HFFc6 (cell line): ENCODE data around the gene PCGF2. TPM values are rescaled to one million over a fixed set of nuclear protein-coding genes. Genes with fewer than 3 reads are reported as not detected.
A peak's percentile ranks its signal among the peaks of the same experiment; 100 is the strongest.

ENCODE experiments used
- DNase-seq: peaks from one replicate; pipeline ENCODE4 v3.0.0-alpha.2; 2018
- H3K27ac Mint-ChIP-seq: 2 replicates; pipeline ENCODE4 v1.8.0; 2020; ENCODE audit warnings: mild to moderate bottlenecking, mixed read lengths
- H3K27me3 Mint-ChIP-seq: 2 replicates; pipeline ENCODE4 v1.8.0; 2021; ENCODE audit warnings: mild to moderate bottlenecking, moderate library complexity, mixed read lengths; ENCODE audit not compliant: insufficient read depth
- H3K36me3 Mint-ChIP-seq: 2 replicates; pipeline ENCODE4 v1.8.0; 2021; ENCODE audit warnings: low read depth, mixed read lengths
- H3K4me1 Mint-ChIP-seq: 2 replicates; pipeline ENCODE4 v1.8.0; 2020; ENCODE audit warnings: low read depth, mixed read lengths
- H3K4me3 Mint-ChIP-seq: 2 replicates; pipeline ENCODE4 v1.8.0; 2020; ENCODE audit warnings: mild to moderate bottlenecking, moderate library complexity, mixed read lengths
- H3K9me3 Mint-ChIP-seq: 2 replicates; pipeline ENCODE4 v1.8.0; 2020; ENCODE audit warnings: mild to moderate bottlenecking, mixed read lengths
- CTCF ChIP-seq: fragments of 200-600 bp; sonication (generic); IDR thresholded peaks from 2 replicates; pipeline ENCODE4 v1.5.0; 2021; ENCODE audit warnings: antibody characterized with exemption, mild to moderate bottlenecking
- total RNA-seq, 6 experiments: library from RNA; stranded (reverse); fragmentation: NEBNext Ultra II Directional; extraction: Animal tissue kit (Norgen Biotek cat#: 25700); gene quantifications; 2 replicates in 1 of 6; 3 replicates in 5 of 6; pipeline ENCODE4 v1.2.3, GENCODE V29; 2021

Gene PCGF2
- total RNA-seq, 6 experiments from 2014 or later: 59.7 to 73.5 (median 69.0) TPM

GRCh38 chr17:38703742-38704605, 44.2 kb downstream of the PCGF2 start:
- TF ChIP-seq CTCF: no peak
- no peak for DNase-seq

GRCh38 chr17:38702916-38703741, 45.0 kb downstream of the PCGF2 start:
- H3K27ac Mint-ChIP-seq: peak overlapping the region; percentile 90
- no peaks in the 10 kb centered on the region for H3K9me3 Mint-ChIP-seq
- H3K4me3 Mint-ChIP-seq: peak overlapping the region; percentile 91
- no peak for DNase-seq
- H3K27me3 Mint-ChIP-seq: peaks cover 2% of the 10 kb centered on the region
- no peaks in the 10 kb centered on the region; the same call in 1 of the 2 replicates for H3K36me3 Mint-ChIP-seq
- TF ChIP-seq CTCF: no peak
- peaks cover 54% of the 10 kb centered on the region for H3K4me1 Mint-ChIP-seq

More at GRCh38 chr17:38703742-38704605, 44.2 kb downstream of the PCGF2 start:
- Mint-ChIP-seq H3K27ac (peak overlapping the region; percentile 90), H3K36me3 (no peaks in the 10 kb centered on the region; the same call in 1 of the 2 replicates), H3K4me1 (peaks cover 54% of the 10 kb centered on the region), H3K4me3 (peak overlapping the region; percentile 91), H3K9me3 (no peaks in the 10 kb centered on the region), H3K27me3 (peaks cover 2% of the 10 kb centered on the region)

- H3K9me3 Mint-ChIP-seq: no peaks in the 10 kb centered on the region
- no peak for TF ChIP-seq CTCF
- peak overlapping the region; percentile 90 for H3K27ac Mint-ChIP-seq
- peak; percentile 83 for DNase-seq
- peaks cover 53% of the 10 kb centered on the region for H3K4me1 Mint-ChIP-seq
- peaks cover 2% of the 10 kb centered on the region for H3K27me3 Mint-ChIP-seq
- no peaks in the 10 kb centered on the region for H3K36me3 Mint-ChIP-seq
- peak overlapping the region; percentile 91 for H3K4me3 Mint-ChIP-seq
Observed at GRCh38 chr17:38702166-38702915, 45.8 kb downstream of the PCGF2 start.

- Mint-ChIP-seq H3K36me3 (no peaks in the 10 kb centered on the region), H3K9me3 (no peaks in the 10 kb centered on the region), H3K4me1 (peaks cover 46% of the 10 kb centered on the region), H3K4me3 (peak overlapping the region; percentile 84), H3K27me3 (peaks cover 4% of the 10 kb centered on the region), H3K27ac (peak overlapping the region; percentile 66)
- no peak for TF ChIP-seq CTCF
- no peak for DNase-seq
Observed at GRCh38 chr17:38701504-38702165, 46.5 kb downstream of the PCGF2 start.

- H3K27ac Mint-ChIP-seq: no peak overlapping the region
- peaks cover 4% of the 10 kb centered on the region for H3K27me3 Mint-ChIP-seq
- no peaks in the 10 kb centered on the region for H3K9me3 Mint-ChIP-seq
- H3K4me3 Mint-ChIP-seq: no peak overlapping the region
- DNase-seq: no peak
- TF ChIP-seq CTCF: no peak
- peaks cover 38% of the 10 kb centered on the region for H3K4me1 Mint-ChIP-seq
- H3K36me3 Mint-ChIP-seq: no peaks in the 10 kb centered on the region
Observed at GRCh38 chr17:38698760-38699159, 49.4 kb downstream of the PCGF2 start.
